Stomach (tissue), 9 donors: Measurements from ENCODE around the gene C19orf33. TPM values are rescaled to one million over a fixed set of nuclear protein-coding genes. Genes with fewer than 3 reads are reported as not detected.

Experiments
- DNase-seq, 2 donors: peaks; one replicate each; pipeline versions ENCODE4 v3.0.0 to v3.0.0-alpha.2; 2013 to 2019
- H3K27ac ChIP-seq, 5 donors: fragments of 200-600 bp in 4 of 5; sonication (generic) in 4 of 5; one replicate each; pipeline ENCODE4 v1.5.1; 2013 to 2019; ENCODE audit warnings: mild to moderate bottlenecking in 1 of 5, moderate library complexity in 1 of 5
- H3K27me3 ChIP-seq, 3 donors: fragments of 200-600 bp; sonication (generic); one replicate each; pipeline ENCODE4 v1.5.1; 2017 to 2019; ENCODE audit warnings: mixed run types in 1 of 3
- H3K36me3 ChIP-seq, 4 donors: fragments of 200-600 bp; sonication (generic); 1 replicate in 3 of 4; 2 replicates in 1 of 4; pipeline ENCODE4 v1.5.1; 2016 to 2019
- H3K4me1 ChIP-seq, 4 donors: fragments of 200-600 bp; sonication (generic); one replicate each; pipeline ENCODE4 v1.5.1; 2016 to 2019
- H3K4me3 ChIP-seq, 4 donors: fragments of 200-600 bp; sonication (generic) in 3 of 4; one replicate each; pipeline ENCODE4 v1.5.1; 2016 to 2019; ENCODE audit warnings: mild to moderate bottlenecking in 1 of 4
- H3K9me3 ChIP-seq, 4 donors: fragments of 200-600 bp; sonication (generic); one replicate each; pipeline ENCODE4 v1.5.1; 2016 to 2019
- EP300 ChIP-seq: sonication (generic); formaldehyde crosslinking; IDR thresholded peaks from one replicate; pipeline ENCODE4 v1.6.1; 2017; ENCODE audit warnings: antibody characterized with exemption
- POLR2A ChIP-seq, 4 donors: fragments of 450-650 bp; IDR thresholded peaks; one replicate each; pipeline ENCODE4 v1.6.1; 2016; ENCODE audit warnings: antibody characterized with exemption in 4 of 4, control low read depth in 2 of 4, mild to moderate bottlenecking in 1 of 4, moderate library complexity in 1 of 4
- POLR2AphosphoS5 ChIP-seq, 3 donors: sonication (generic); formaldehyde crosslinking; IDR thresholded peaks; one replicate each; pipeline ENCODE4 v1.6.1; 2016; ENCODE audit warnings: antibody characterized with exemption in 3 of 3
- WGBS, 5 donors: extraction: QIAGEN DNeasy Blood & Tissue Kit in 3 of 5; methylation state at CpG; one replicate each; pipeline versions ENCODE4 v1.1.5 to v1.1.7; 2013 to 2018; 5-methylcytosine and 5-hydroxymethylcytosine counted together
- intact Hi-C: fragments of 100-400 bp; cut with DNase I; formaldehyde crosslinking; loops from one replicate; pipeline ENCODE4 v1.15.1; 2023; ENCODE audit warnings: low total_unique reads
- polyA plus RNA-seq, 3 donors: library from polyadenylated mRNA; stranded (reverse); fragments of 200-250 nt; gene quantifications; one replicate each; pipeline ENCODE4 v1.2.3, GENCODE V29; 2013
- total RNA-seq, 5 donors: library from RNA; depleted of rRNA; stranded (reverse); fragments of >200 nt; gene quantifications; one replicate each; pipeline versions ENCODE4 v1.1.0 to v1.2.3, GENCODE V29; 2014 to 2016
- TF ChIP-seq, protein P1 (sequence below), 7 experiments: fragments of 450-650 bp in 4 of 7; fragments of 200-600 bp in 3 of 7; sonication (generic) in 3 of 7; IDR thresholded peaks; one replicate each; pipeline ENCODE4 v1.5.1; 2016 to 2019; ENCODE audit warnings: antibody characterized with exemption in 7 of 7, control low read depth in 2 of 7, mild to moderate bottlenecking in 1 of 7
- donor health status: healthy with polysubstance abuse.
- donor health status: Bipolar disorder and iron deficiency.
- donor health status: healthy.

Gene C19orf33
- total and polyA plus RNA-seq, 8 donors, result 33.5 to 1,069 (median 286) TPM

DNA sequence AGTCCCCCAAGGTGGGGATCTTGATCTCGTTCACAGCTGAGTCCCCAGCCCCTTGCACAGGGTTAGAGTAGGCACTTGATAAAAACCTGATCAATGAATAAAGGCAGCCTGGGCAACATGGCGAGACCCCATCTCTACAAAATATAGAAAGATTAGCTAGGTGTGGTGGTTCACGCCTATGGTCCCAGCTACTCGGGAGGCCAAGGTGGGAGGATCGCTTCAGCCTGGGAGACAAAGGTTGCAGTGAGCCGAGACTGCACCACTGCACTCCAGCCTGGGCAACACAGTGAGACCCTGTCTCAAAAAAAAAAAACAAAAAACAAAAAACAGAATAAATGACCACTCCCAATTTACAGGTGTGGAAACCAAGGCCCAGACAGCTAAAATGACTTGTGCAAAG, 6.9 kb downstream of the C19orf33 start:
- H3K27me3 ChIP-seq, result no peaks in the 10 kb centered on the region
- H3K36me3 ChIP-seq, result peaks cover 0 to 41% (median 35%) of the 10 kb centered on the region in 4 donors
- no peak for DNase-seq
- no peak overlapping the region for H3K4me3 ChIP-seq
- intact Hi-C loops, result no loop called here
- H3K27ac ChIP-seq, result no peak overlapping the region
- 88 to 98% (median 96%) methylated on average over 6 of the region's 6 CpGs for WGBS, 5 donors
- H3K4me1 ChIP-seq, result peaks cover 0 to 15% (median 9%) of the 10 kb centered on the region in 4 donors
- TF ChIP-seq POLR2AphosphoS5 (IDR thresholded peaks at IDR 0.05), result no peak
- H3K9me3 ChIP-seq, result no peaks in the 10 kb centered on the region

DNA sequence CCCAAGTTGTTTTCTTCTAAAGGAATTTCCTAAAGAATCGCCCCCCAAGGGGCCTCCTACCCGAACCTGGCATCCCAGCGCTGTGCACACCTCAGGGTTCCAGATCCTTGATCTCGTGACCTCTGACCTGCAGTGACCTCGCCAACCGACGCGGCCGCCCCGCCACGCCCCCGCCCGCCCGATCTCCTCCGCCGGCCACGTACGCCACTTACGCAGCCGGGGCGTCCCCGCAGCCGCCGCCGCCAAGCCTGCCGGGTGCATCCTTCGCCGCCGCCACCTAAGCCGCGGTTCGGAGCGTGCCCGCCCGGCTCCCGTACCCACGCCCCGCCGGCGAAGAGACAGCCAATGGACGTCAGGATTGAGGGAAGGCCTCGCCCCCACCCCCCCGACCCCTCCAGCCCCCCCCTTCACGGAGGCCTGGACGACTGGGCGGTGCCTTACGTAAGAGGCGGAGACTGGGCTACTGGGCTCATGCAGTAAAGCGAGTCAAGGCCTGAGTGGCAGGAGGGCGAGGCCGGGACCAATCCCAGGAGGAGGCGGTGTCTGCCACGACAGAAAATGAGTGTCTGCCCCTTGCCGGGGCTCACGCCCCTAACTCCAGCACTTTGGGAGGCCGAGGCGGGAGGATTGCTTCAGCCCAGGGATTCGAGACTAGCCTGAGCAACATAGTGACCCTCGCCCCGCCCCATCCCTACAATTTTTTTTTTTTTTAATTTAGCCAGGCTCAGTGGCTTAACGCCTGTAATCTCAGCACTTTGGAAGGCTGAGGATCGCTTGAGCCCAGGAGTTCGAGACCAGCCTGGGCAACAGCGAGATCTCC, 11.8 kb downstream of the C19orf33 start, which contains the start of gene YIF1B:
Gene YIF1B, minus strand, starts transcription at position 291 of the 820 bp plus-strand sequence. Its CDS starts 30 bp downstream, at position 261.
- intact Hi-C loops, result no loop called here
- Histone ChIP-seq H3K27ac (peak within 1 kb of the TSS; percentile 84 to 94 (median 88)), H3K4me1 (peaks cover 18 to 51% (median 40%) of the 10 kb centered on the region in 4 donors), H3K27me3 (no peaks in the 10 kb centered on the region), H3K4me3 (peak within 1 kb of the TSS; percentile 55 to 58 (median 56)), H3K9me3 (no peaks in the 10 kb centered on the region), H3K36me3 (no peaks in the 10 kb centered on the region)
- WGBS, 5 donors, result 0 to 2% (median 1%) methylated on average over 42 to 64 of the region's 64 CpGs
- peak; percentile 96 to 99 for DNase-seq
- TF ChIP-seq EP300 (no peak), POLR2AphosphoS5 (IDR thresholded peaks at IDR 0.05) (peak; percentile 73 to 93 (median 87))

DNA sequence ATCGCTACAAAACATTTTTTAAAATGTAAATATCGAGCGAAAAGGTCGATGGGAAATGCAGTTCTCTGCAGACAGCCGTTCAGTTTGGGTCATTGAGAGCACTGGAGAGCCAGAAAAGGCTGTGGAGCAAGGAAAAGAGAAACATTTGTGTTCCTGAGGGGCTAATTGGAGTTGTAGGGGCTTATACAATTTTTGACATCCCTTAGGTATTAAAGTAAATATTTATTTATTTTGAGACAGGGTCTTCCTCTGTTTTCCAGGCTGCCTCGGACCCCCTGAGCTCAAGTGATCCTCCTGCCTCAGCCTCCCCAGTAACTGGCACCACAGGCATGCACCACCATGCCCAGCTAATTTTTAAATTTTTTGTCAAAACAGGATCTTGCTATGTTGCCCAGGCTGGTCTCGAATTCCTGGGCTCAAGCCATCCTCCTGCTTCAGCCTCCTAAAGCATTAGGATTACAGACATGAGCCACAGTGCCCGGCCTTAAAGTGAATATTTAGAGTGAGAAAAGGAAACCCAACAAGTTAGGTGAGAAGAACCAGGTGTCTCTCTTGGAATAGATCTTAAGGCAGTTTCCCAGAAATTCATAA, 12.5 kb downstream of the C19orf33 start:
- intact Hi-C loops, result no loop called here
- Histone ChIP-seq H3K36me3 (no peaks in the 10 kb centered on the region), H3K4me3 (peak overlapping the region; percentile 55 to 58 (median 56)), H3K4me1 (peaks cover 24 to 58% (median 47%) of the 10 kb centered on the region in 4 donors), H3K9me3 (no peaks in the 10 kb centered on the region), H3K27ac (peak overlapping the region; percentile 84 to 94 (median 88)), H3K27me3 (no peaks in the 10 kb centered on the region)
- 31 to 34% (median 31%) methylated on average over 8 of the region's 8 CpGs for WGBS, 5 donors
- TF ChIP-seq POLR2A (IDR thresholded peaks at IDR 0.05) (no peak), POLR2AphosphoS5 (IDR thresholded peaks at IDR 0.05) (no peak), EP300 (no peak)
- TF ChIP-seq, protein P1, sequence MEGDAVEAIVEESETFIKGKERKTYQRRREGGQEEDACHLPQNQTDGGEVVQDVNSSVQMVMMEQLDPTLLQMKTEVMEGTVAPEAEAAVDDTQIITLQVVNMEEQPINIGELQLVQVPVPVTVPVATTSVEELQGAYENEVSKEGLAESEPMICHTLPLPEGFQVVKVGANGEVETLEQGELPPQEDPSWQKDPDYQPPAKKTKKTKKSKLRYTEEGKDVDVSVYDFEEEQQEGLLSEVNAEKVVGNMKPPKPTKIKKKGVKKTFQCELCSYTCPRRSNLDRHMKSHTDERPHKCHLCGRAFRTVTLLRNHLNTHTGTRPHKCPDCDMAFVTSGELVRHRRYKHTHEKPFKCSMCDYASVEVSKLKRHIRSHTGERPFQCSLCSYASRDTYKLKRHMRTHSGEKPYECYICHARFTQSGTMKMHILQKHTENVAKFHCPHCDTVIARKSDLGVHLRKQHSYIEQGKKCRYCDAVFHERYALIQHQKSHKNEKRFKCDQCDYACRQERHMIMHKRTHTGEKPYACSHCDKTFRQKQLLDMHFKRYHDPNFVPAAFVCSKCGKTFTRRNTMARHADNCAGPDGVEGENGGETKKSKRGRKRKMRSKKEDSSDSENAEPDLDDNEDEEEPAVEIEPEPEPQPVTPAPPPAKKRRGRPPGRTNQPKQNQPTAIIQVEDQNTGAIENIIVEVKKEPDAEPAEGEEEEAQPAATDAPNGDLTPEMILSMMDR (IDR thresholded peaks at IDR 0.05), result no peak
- no peak for DNase-seq

DNA sequence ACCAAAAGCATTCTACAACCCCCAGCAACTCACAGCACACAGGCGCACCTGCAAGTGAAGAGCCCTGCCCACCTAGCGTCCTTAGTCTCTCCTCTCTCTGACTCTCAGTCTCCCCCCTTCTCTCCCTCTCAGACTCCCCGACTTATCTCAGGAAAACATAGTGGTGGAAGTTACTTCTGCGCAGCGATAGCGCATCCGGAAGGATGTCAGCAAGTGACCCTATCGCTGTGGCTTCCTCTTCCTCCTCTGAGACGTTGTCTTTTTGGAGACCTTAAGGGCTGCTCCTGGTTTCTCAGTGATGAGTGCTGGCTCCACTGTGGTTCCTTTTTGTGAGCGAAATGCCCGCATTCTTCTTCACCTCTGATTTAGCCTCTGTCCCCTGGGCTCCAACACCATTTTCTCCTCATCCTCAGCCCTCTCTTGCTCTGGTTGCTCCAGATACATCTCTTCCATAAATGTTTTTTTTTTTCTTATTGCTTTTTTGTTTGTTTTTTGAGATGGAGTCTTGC, 13.1 kb downstream of the C19orf33 start:
- 61 to 76% (median 72%) methylated on average over 11 of the region's 11 CpGs for WGBS, 5 donors
- Histone ChIP-seq H3K27me3 (no peaks in the 10 kb centered on the region), H3K9me3 (no peaks in the 10 kb centered on the region), H3K27ac (peak overlapping the region; percentile 12 to 90 (median 85)), H3K4me3 (peak overlapping the region in 3 of 4 donors; percentile 12 to 58 (median 55)), H3K36me3 (no peaks in the 10 kb centered on the region), H3K4me1 (peaks cover 27 to 64% (median 51%) of the 10 kb centered on the region in 4 donors)
- DNase-seq, result peak in 1 of 2 donors; percentile 44
- TF ChIP-seq POLR2A (IDR thresholded peaks at IDR 0.05) (no peak), EP300 (no peak), POLR2AphosphoS5 (IDR thresholded peaks at IDR 0.05) (no peak)
- TF ChIP-seq, protein P1 (IDR thresholded peaks at IDR 0.05), result no peak
- intact Hi-C loops, result no loop called here

DNA sequence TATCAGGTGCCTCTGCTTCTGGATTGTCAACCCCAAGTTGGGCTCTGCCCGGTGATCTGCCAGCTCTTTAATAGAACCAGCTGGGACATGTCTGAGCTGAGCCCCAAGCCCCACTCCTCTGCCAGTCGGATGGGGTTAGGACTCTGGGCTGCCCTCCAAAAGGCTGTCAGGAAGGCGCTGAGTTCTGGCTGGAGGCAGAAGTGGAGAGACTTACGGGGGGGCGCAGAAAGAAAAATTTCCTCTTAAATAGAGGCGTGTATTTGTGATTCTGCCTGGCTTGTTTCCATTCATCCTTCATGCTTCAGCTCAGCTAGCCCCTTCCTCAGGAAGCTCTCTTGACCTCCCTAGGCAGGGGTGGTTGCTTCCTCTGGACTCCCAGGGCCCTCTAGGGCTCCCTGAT, 14.6 kb downstream of the C19orf33 start:
- H3K27me3 ChIP-seq, result no peaks in the 10 kb centered on the region
- no peaks in the 10 kb centered on the region for H3K9me3 ChIP-seq
- H3K27ac ChIP-seq, result peak overlapping the region in 3 of 5 donors; percentile 77 to 89 (median 88)
- peak in 1 of 2 donors; percentile 68 for DNase-seq
- peaks cover 27 to 79% (median 59%) of the 10 kb centered on the region in 4 donors for H3K4me1 ChIP-seq
- TF ChIP-seq, protein P1 (IDR thresholded peaks at IDR 0.05), result no peak
- TF ChIP-seq POLR2A (IDR thresholded peaks at IDR 0.05) (no peak), POLR2AphosphoS5 (IDR thresholded peaks at IDR 0.05) (no peak), EP300 (no peak)
- no peaks in the 10 kb centered on the region for H3K36me3 ChIP-seq
- peak overlapping the region in 1 of 4 donors; percentile 67 for H3K4me3 ChIP-seq
- intact Hi-C loops, result no loop called here
- 27 to 41% (median 37%) methylated on average over 5 to 6 of the region's 6 CpGs for WGBS, 5 donors
